ENCODE measurements around the gene TLR5.

Gene TLR5

GRCh38 chr1:223155153-223155552 is 12.1 kb upstream of the TLR5 start:
- Histone ChIP-seq H3K79me2 (ENCODE audit: insufficient read depth, low read length) (no peaks in the 10 kb centered on the region), H3K9me3 (ENCODE audit: low read length) (no peaks in the 10 kb centered on the region), H3K4me1 (ENCODE audit: insufficient read depth, low read length, severe bottlenecking) (no peaks in the 10 kb centered on the region), H3K9ac (ENCODE audit: low read length) (no peak overlapping the region), H3F3A (ENCODE audit: insufficient read depth, low read length) (no peaks in the 10 kb centered on the region), H3K27ac (ENCODE audit: low read depth, low read length, poor library complexity, severe bottlenecking) (no peak overlapping the region), H3K27me3 (ENCODE audit: insufficient read depth, low read length) (no peaks in the 10 kb centered on the region), H3K4me3 (ENCODE audit: low read depth, low read length, poor library complexity, severe bottlenecking) (no peak overlapping the region), H3K4me2 (ENCODE audit: low read length) (no peak overlapping the region), H2AFZ (ENCODE audit: low read length) (no peak overlapping the region), H3K9me2 (ENCODE audit: low read depth, low read length) (no peaks in the 10 kb centered on the region), H4K20me1 (ENCODE audit: insufficient read depth, low read length) (no peaks in the 10 kb centered on the region), H3K36me3 (ENCODE audit: insufficient read depth, low read length) (no peaks in the 10 kb centered on the region)
- TF ChIP-seq EZH2 (IDR thresholded peaks at IDR 0.05; ENCODE audit: borderline replicate concordance, low read length) (no peak), CTCF (IDR thresholded peaks at IDR 0.05; ENCODE audit: low read length) (no peak)

- Histone ChIP-seq H3K79me2 (ENCODE audit: insufficient read depth, low read length) (no peaks in the 10 kb centered on the region), H2AFZ (ENCODE audit: low read length) (no peak overlapping the region), H3K9me3 (ENCODE audit: low read length) (no peaks in the 10 kb centered on the region), H3F3A (ENCODE audit: insufficient read depth, low read length) (no peaks in the 10 kb centered on the region), H3K9me2 (ENCODE audit: low read depth, low read length) (no peaks in the 10 kb centered on the region), H3K27ac (ENCODE audit: low read depth, low read length, poor library complexity, severe bottlenecking) (no peak overlapping the region), H3K27me3 (ENCODE audit: insufficient read depth, low read length) (no peaks in the 10 kb centered on the region), H4K20me1 (ENCODE audit: insufficient read depth, low read length) (no peaks in the 10 kb centered on the region), H3K4me1 (ENCODE audit: insufficient read depth, low read length, severe bottlenecking) (no peaks in the 10 kb centered on the region), H3K4me2 (ENCODE audit: low read length) (no peak overlapping the region), H3K4me3 (ENCODE audit: low read depth, low read length, poor library complexity, severe bottlenecking) (no peak overlapping the region), H3K36me3 (ENCODE audit: insufficient read depth, low read length) (no peaks in the 10 kb centered on the region), H3K9ac (ENCODE audit: low read length) (no peak overlapping the region)
- TF ChIP-seq CTCF (IDR thresholded peaks at IDR 0.05; ENCODE audit: low read length) (no peak), EZH2 (IDR thresholded peaks at IDR 0.05; ENCODE audit: borderline replicate concordance, low read length) (no peak)
Observed at GRCh38 chr1:223153177-223154119, 10.4 kb upstream of the TLR5 start.

- Histone ChIP-seq H3K4me2 (ENCODE audit: low read length) (no peak overlapping the region), H3F3A (ENCODE audit: insufficient read depth, low read length) (no peaks in the 10 kb centered on the region), H3K9ac (ENCODE audit: low read length) (no peak overlapping the region), H2AFZ (ENCODE audit: low read length) (no peak overlapping the region), H3K79me2 (ENCODE audit: insufficient read depth, low read length) (no peaks in the 10 kb centered on the region), H3K9me2 (ENCODE audit: low read depth, low read length) (no peaks in the 10 kb centered on the region), H3K4me3 (ENCODE audit: low read depth, low read length, poor library complexity, severe bottlenecking) (no peak overlapping the region), H3K4me1 (ENCODE audit: insufficient read depth, low read length, severe bottlenecking) (no peaks in the 10 kb centered on the region), H3K9me3 (ENCODE audit: low read length) (no peaks in the 10 kb centered on the region), H3K36me3 (ENCODE audit: insufficient read depth, low read length) (no peaks in the 10 kb centered on the region), H3K27ac (ENCODE audit: low read depth, low read length, poor library complexity, severe bottlenecking) (no peak overlapping the region), H3K27me3 (ENCODE audit: insufficient read depth, low read length) (no peaks in the 10 kb centered on the region), H4K20me1 (ENCODE audit: insufficient read depth, low read length) (no peaks in the 10 kb centered on the region)
- TF ChIP-seq EZH2 (IDR thresholded peaks at IDR 0.05; ENCODE audit: borderline replicate concordance, low read length) (no peak), CTCF (IDR thresholded peaks at IDR 0.05; ENCODE audit: low read length) (no peak)
Observed at GRCh38 chr1:223152399-223152798, 9.4 kb upstream of the TLR5 start.

Data from OCI-LY1 (cell line).